ENCODE results near the gene MOCS2. TPM values are rescaled to one million over a fixed set of nuclear protein-coding genes. Genes with fewer than 3 reads are reported as not detected.

MOCS2 gene
- total RNA-seq, 2 experiments from 2014 or later, result 29.4 to 30.9 TPM

Other genes starting within 250 kb of the MOCS2 start
- 1 to 10 TPM; 2.0 to 2.1 TPM for gene ITGA2, start 120.4 kb downstream of the MOCS2 start, total RNA-seq